Fibroblast of lung (primary cell): ENCODE measurements around the gene SPEF2. TPM values are rescaled to one million over a fixed set of nuclear protein-coding genes. Genes with fewer than 3 reads are reported as not detected.

Source experiments
- DNase-seq, 2 donors: peaks; one replicate each; pipeline versions ENCODE4 v3.0.0 to v3.0.0-alpha.2; 2010; ENCODE audit warnings: low read depth in 2 of 2
- H2AFZ ChIP-seq: 2 replicates; pipeline ENCODE4 v1.5.1; 2012; ENCODE audit warnings: low read length, control low read depth, inconsistent platforms
- H3K27ac ChIP-seq: 2 replicates; pipeline ENCODE4 v1.5.1; 2011; ENCODE audit warnings: low read length, control low read depth; ENCODE audit not compliant: insufficient read depth
- H3K27me3 ChIP-seq: 2 replicates; pipeline ENCODE4 v1.5.1; 2011; ENCODE audit warnings: mild to moderate bottlenecking, low read length; ENCODE audit not compliant: control insufficient read depth, insufficient read depth
- H3K36me3 ChIP-seq: 2 replicates; pipeline ENCODE4 v1.5.1; 2011; ENCODE audit warnings: low read length; ENCODE audit not compliant: control insufficient read depth, insufficient read depth
- H3K4me1 ChIP-seq: 2 replicates; pipeline ENCODE4 v1.5.1; 2011; ENCODE audit warnings: low read length; ENCODE audit not compliant: control insufficient read depth, insufficient read depth; ENCODE audit errors: extremely low read depth
- H3K4me2 ChIP-seq: 2 replicates; pipeline ENCODE4 v1.5.1; 2011; ENCODE audit warnings: low read length, control low read depth; ENCODE audit not compliant: insufficient read depth; ENCODE audit errors: extremely low read depth
- H3K4me3 ChIP-seq, 4 experiments: fragments of 200-600 bp in 1 of 4; sonication (generic) in 1 of 4; replicated peaks in 1 of 4; 2 replicates each; pipeline ENCODE4 v1.5.1; 2011 to 2016; ENCODE audit warnings: low read length in 4 of 4, low read depth in 3 of 4, mild to moderate bottlenecking in 3 of 4, control low read depth in 2 of 4, inconsistent platforms in 1 of 4, mixed read lengths in 1 of 4; ENCODE audit not compliant: insufficient read depth in 1 of 4; ENCODE audit errors: control extremely low read depth in 1 of 4
- H3K79me2 ChIP-seq: 2 replicates; pipeline ENCODE4 v1.5.1; 2012; ENCODE audit warnings: mild to moderate bottlenecking, low read length, inconsistent platforms; ENCODE audit not compliant: control insufficient read depth, insufficient read depth
- H3K9ac ChIP-seq: 2 replicates; pipeline ENCODE4 v1.5.1; 2011; ENCODE audit warnings: mild to moderate bottlenecking, low read length, control low read depth; ENCODE audit not compliant: insufficient read depth
- H3K9me3 ChIP-seq: 2 replicates; pipeline ENCODE4 v1.5.1; 2012; ENCODE audit warnings: low read depth, low read length; ENCODE audit not compliant: control insufficient read depth, insufficient read depth
- H4K20me1 ChIP-seq: 2 replicates; pipeline ENCODE4 v1.5.1; 2011; ENCODE audit warnings: low read length; ENCODE audit not compliant: control insufficient read depth, insufficient read depth; ENCODE audit errors: extremely low read depth
- CTCF ChIP-seq, 2 donors: IDR thresholded peaks in 1 of 2; conservative IDR thresholded peaks in 1 of 2; 1 replicate in 1 of 2; 2 replicates in 1 of 2; pipeline ENCODE4 v1.5.1; 2011 to 2012; ENCODE audit warnings: low read length in 2 of 2, control low read depth in 1 of 2, inconsistent platforms in 1 of 2, low read depth in 1 of 2, mild to moderate bottlenecking in 1 of 2
- EZH2 ChIP-seq: IDR thresholded peaks from 2 replicates; pipeline ENCODE4 v1.5.1; 2012; ENCODE audit warnings: low read length, control low read depth, mild to moderate bottlenecking; ENCODE audit errors: missing control alignments
- polyA minus RNA-seq: library from RNA; depleted of rRNA, polyadenylated mRNA; stranded (reverse); fragments of >200 nt; gene quantifications from 2 replicates; pipeline ENCODE4 v1.2.3, GENCODE V29; 2011; ENCODE audit warnings: low replicate concordance
- polyA plus RNA-seq, 2 donors: library from polyadenylated mRNA; depleted of rRNA in 1 of 2; stranded (reverse) in 1 of 2; unstranded in 1 of 2; fragments of >200 nt; gene quantifications; 2 replicates each; pipeline ENCODE4 v1.2.1, GENCODE V29; 2011 to 2012; ENCODE audit warnings: missing spikeins in 1 of 2
- total RNA-seq: library from RNA; depleted of rRNA; stranded (reverse); fragments of >200 nt; gene quantifications from 2 replicates; pipeline ENCODE4 v1.2.1, GENCODE V29; 2014

SPEF2 gene, protein sequence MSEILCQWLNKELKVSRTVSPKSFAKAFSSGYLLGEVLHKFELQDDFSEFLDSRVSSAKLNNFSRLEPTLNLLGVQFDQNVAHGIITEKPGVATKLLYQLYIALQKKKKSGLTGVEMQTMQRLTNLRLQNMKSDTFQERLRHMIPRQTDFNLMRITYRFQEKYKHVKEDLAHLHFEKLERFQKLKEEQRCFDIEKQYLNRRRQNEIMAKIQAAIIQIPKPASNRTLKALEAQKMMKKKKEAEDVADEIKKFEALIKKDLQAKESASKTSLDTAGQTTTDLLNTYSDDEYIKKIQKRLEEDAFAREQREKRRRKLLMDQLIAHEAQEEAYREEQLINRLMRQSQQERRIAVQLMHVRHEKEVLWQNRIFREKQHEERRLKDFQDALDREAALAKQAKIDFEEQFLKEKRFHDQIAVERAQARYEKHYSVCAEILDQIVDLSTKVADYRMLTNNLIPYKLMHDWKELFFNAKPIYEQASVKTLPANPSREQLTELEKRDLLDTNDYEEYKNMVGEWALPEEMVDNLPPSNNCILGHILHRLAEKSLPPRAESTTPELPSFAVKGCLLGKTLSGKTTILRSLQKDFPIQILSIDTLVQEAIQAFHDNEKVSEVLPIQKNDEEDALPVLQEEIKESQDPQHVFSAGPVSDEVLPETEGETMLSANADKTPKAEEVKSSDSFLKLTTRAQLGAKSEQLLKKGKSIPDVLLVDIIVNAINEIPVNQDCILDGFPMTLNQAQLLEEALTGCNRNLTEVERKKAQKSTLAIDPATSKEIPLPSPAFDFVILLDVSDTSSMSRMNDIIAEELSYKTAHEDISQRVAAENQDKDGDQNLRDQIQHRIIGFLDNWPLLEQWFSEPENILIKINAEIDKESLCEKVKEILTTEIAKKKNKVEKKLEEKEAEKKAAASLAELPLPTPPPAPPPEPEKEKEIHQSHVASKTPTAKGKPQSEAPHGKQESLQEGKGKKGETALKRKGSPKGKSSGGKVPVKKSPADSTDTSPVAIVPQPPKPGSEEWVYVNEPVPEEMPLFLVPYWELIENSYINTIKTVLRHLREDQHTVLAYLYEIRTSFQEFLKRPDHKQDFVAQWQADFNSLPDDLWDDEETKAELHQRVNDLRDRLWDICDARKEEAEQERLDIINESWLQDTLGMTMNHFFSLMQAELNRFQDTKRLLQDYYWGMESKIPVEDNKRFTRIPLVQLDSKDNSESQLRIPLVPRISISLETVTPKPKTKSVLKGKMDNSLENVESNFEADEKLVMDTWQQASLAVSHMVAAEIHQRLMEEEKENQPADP (N-terminal part only)
- total RNA-seq (5.9 and 6.9 TPM in 2 replicates), polyA plus RNA-seq (2.6 and 5.2 TPM in 2 replicates), polyA minus RNA-seq (0.43 and 0.82 TPM in 2 replicates)
- polyA plus RNA-seq (2012) = 1.6 and 3.3 TPM in 2 replicates

- TF ChIP-seq CTCF (conservative IDR thresholded peaks at IDR 0.05 in 1 of 2, IDR thresholded peaks at IDR 0.05 in 1 of 2; ENCODE audit: low read depth in 1 of 2, low read length in 2 of 2) = peak; percentile 83 to 85
- no peak for TF ChIP-seq EZH2
- peaks cover 7% of the 10 kb centered on the region for H3K4me1 ChIP-seq
- H4K20me1 ChIP-seq = no peaks in the 10 kb centered on the region
- H3K27ac ChIP-seq = peak within 1 kb of the TSS; percentile 51
- DNase-seq = peak; percentile 89 to 93
- H3K4me3 ChIP-seq = peak within 1 kb of the TSS; percentile 35 to 81 (median 66)
- no peaks in the 10 kb centered on the region for H3K9me3 ChIP-seq
- H3K36me3 ChIP-seq = no peaks in the 10 kb centered on the region
- no peaks in the 10 kb centered on the region for H3K27me3 ChIP-seq
- H2AFZ ChIP-seq = peak within 1 kb of the TSS; percentile 81
- H3K9ac ChIP-seq = peak within 1 kb of the TSS; percentile 52
- H3K4me2 ChIP-seq = peak within 1 kb of the TSS; percentile 96
- no peaks in the 10 kb centered on the region for H3K79me2 ChIP-seq
Observed at GRCh38 chr5:35617435-35618303, at the start of gene SPEF2. SPEF2 (plus strand) TSS chr5:35617863; CDS start chr5:35617998, 135 bp downstream.

DNA sequence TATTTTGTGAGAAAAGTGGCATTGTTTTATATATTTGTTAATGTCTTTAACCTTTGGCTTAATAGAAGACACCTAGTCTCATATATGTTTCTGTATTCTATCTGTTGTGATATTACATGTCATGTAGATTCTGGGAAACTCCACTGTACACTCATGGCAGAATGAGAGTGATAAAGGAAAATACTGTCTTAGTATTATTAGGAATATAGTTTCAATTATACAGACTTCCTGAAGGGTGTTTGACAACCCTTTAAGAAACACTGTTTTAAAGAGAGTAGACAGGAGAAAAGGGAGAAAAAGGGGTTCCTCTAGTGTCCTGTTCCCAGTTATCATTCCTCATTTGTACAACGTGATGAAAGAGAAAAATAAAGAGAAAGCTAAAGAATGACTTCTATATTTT lies 42.1 kb upstream of the SPEF2 start:
- no peaks in the 10 kb centered on the region for H3K27me3 ChIP-seq
- no peak overlapping the region for H3K27ac ChIP-seq
- H3K4me3 ChIP-seq = no peak overlapping the region
- no peak overlapping the region for H2AFZ ChIP-seq
- H3K4me2 ChIP-seq = no peak overlapping the region
- no peaks in the 10 kb centered on the region for H3K36me3 ChIP-seq
- DNase-seq = no peak
- H3K9me3 ChIP-seq = no peaks in the 10 kb centered on the region
- TF ChIP-seq EZH2 (no peak), CTCF (conservative IDR thresholded peaks at IDR 0.05 in 1 of 2, IDR thresholded peaks at IDR 0.05 in 1 of 2; ENCODE audit: low read depth in 1 of 2, low read length in 2 of 2) (no peak)
- H3K4me1 ChIP-seq = no peaks in the 10 kb centered on the region
- H4K20me1 ChIP-seq = no peaks in the 10 kb centered on the region
- H3K9ac ChIP-seq = no peak overlapping the region
- H3K79me2 ChIP-seq = no peaks in the 10 kb centered on the region
